DND-41 (cell line): ENCODE data around the gene TBC1D2B.

Experiments
- ATAC-seq: fragments of 200-7000 bp; cut with Tn5 transposase; 3 replicates; pipeline ENCODE4 v1.9.1; 2021; ENCODE audit warnings: low read depth; ENCODE audit not compliant: insufficient read depth
- DNase-seq: peaks from one replicate; pipeline ENCODE4 v3.0.0-alpha.2; 2020
- H2AFZ ChIP-seq: 2 replicates; pipeline ENCODE4 v1.6.0; 2012; ENCODE audit warnings: low read depth, low read length
- H3K27ac ChIP-seq: 2 replicates; pipeline ENCODE4 v1.5.1; 2012; ENCODE audit warnings: low read length, inconsistent platforms
- H3K27me3 ChIP-seq: fragments of 200-600 bp; sonication (generic); 2 replicates; pipeline ENCODE4 v1.6.0; 2012; ENCODE audit warnings: low read length, mild to moderate bottlenecking, inconsistent platforms; ENCODE audit not compliant: insufficient read depth, poor library complexity
- H3K36me3 ChIP-seq: 2 replicates; pipeline ENCODE4 v1.5.1; 2012; ENCODE audit warnings: low read length, inconsistent platforms; ENCODE audit not compliant: insufficient read depth
- H3K4me1 ChIP-seq: 2 replicates; pipeline ENCODE4 v1.5.1; 2012; ENCODE audit warnings: mild to moderate bottlenecking, low read length; ENCODE audit not compliant: insufficient read depth
- H3K4me2 ChIP-seq: 2 replicates; pipeline ENCODE4 v1.6.0; 2012; ENCODE audit warnings: mild to moderate bottlenecking, moderate library complexity, low read length, inconsistent platforms; ENCODE audit not compliant: insufficient read depth
- H3K4me3 ChIP-seq, 2 experiments: fragments of 200-600 bp in 1 of 2; shearing (Covaris generic) in 1 of 2; 2 replicates each; pipeline ENCODE4 v1.5.1; 2012 to 2016; ENCODE audit warnings: inconsistent platforms in 2 of 2, low read length in 2 of 2, mild to moderate bottlenecking in 2 of 2, low read depth in 1 of 2, moderate library complexity in 1 of 2
- H3K79me2 ChIP-seq: 2 replicates; pipeline ENCODE4 v1.6.0; 2012; ENCODE audit warnings: low read length, inconsistent platforms; ENCODE audit not compliant: insufficient read depth
- H3K9ac ChIP-seq: 2 replicates; pipeline ENCODE4 v1.6.0; 2012; ENCODE audit warnings: low read depth, mild to moderate bottlenecking, inconsistent platforms, low read length, moderate library complexity
- H3K9me3 ChIP-seq: 2 replicates; pipeline ENCODE4 v1.5.1; 2012; ENCODE audit warnings: low read length, moderate library complexity, mild to moderate bottlenecking, inconsistent platforms; ENCODE audit not compliant: insufficient read depth, severe bottlenecking
- H4K20me1 ChIP-seq: 2 replicates; pipeline ENCODE4 v1.6.0; 2012; ENCODE audit warnings: low read length; ENCODE audit not compliant: insufficient read depth
- CTCF ChIP-seq: IDR thresholded peaks from 2 replicates; pipeline ENCODE4 v1.5.1; 2012; ENCODE audit warnings: borderline replicate concordance, low read length, moderate library complexity, mild to moderate bottlenecking; ENCODE audit not compliant: poor library complexity, severe bottlenecking; ENCODE audit errors: extremely low read depth
- EZH2 ChIP-seq: IDR thresholded peaks from 3 replicates; pipeline ENCODE4 v1.6.1; 2012; ENCODE audit warnings: borderline replicate concordance, low read depth, mild to moderate bottlenecking, moderate library complexity, low read length, inconsistent platforms; ENCODE audit not compliant: severe bottlenecking

TBC1D2B gene

GRCh38 chr15:78092261-78093041 is 14.9 kb upstream of the TBC1D2B start, which contains the start of gene SH2D7:
Gene SH2D7 (plus strand): TSS chr15:78092561. CDS start chr15:78092585, 24 bp downstream.
- ATAC-seq (peak; percentile 80), DNase-seq (peak; percentile 75)
- H3K36me3 ChIP-seq: no peaks in the 10 kb centered on the region
- no peak within 1 kb of the TSS for H2AFZ ChIP-seq
- no peaks in the 10 kb centered on the region for H4K20me1 ChIP-seq
- H3K79me2 ChIP-seq: no peaks in the 10 kb centered on the region
- TF ChIP-seq EZH2 (no peak), CTCF (no peak)
- H3K9ac ChIP-seq: no peak within 1 kb of the TSS
- no peak within 1 kb of the TSS for H3K4me3 ChIP-seq
- H3K4me2 ChIP-seq: no peak within 1 kb of the TSS
- no peaks in the 10 kb centered on the region for H3K9me3 ChIP-seq
- peaks cover 13% of the 10 kb centered on the region for H3K4me1 ChIP-seq
- no peaks in the 10 kb centered on the region for H3K27me3 ChIP-seq
- no peak within 1 kb of the TSS for H3K27ac ChIP-seq

GRCh38 chr15:78090422-78091063 is 13.0 kb upstream of the TBC1D2B start:
- Histone ChIP-seq H3K36me3 (no peaks in the 10 kb centered on the region), H3K4me3 (no peak overlapping the region), H3K4me2 (no peak overlapping the region), H3K27ac (no peak overlapping the region), H4K20me1 (no peaks in the 10 kb centered on the region), H3K79me2 (no peaks in the 10 kb centered on the region), H3K4me1 (peaks cover 13% of the 10 kb centered on the region), H3K9ac (no peak overlapping the region), H2AFZ (no peak overlapping the region), H3K9me3 (no peaks in the 10 kb centered on the region), H3K27me3 (no peaks in the 10 kb centered on the region)
- no peak for DNase-seq
- TF ChIP-seq EZH2: no peak
- TF ChIP-seq CTCF: no peak
- ATAC-seq: no peak

- no peak overlapping the region for H2AFZ ChIP-seq
- H3K4me2 ChIP-seq: no peak overlapping the region
- H3K9ac ChIP-seq: no peak overlapping the region
- no peaks in the 10 kb centered on the region for H3K36me3 ChIP-seq
- H3K27me3 ChIP-seq: no peaks in the 10 kb centered on the region
- H3K27ac ChIP-seq: no peak overlapping the region
- no peaks in the 10 kb centered on the region for H3K79me2 ChIP-seq
- TF ChIP-seq CTCF: no peak
- no peak for TF ChIP-seq EZH2
- ATAC-seq (no peak), DNase-seq (no peak)
- no peaks in the 10 kb centered on the region for H3K9me3 ChIP-seq
- H3K4me3 ChIP-seq: no peak overlapping the region
- peaks cover 13% of the 10 kb centered on the region for H3K4me1 ChIP-seq
- H4K20me1 ChIP-seq: no peaks in the 10 kb centered on the region
Measured at GRCh38 chr15:78088773-78089080, 11.2 kb upstream of the TBC1D2B start.
